Measurements from ENCODE around the gene UBE2E2. TPM values are rescaled to one million over a fixed set of nuclear protein-coding genes. Genes with fewer than 3 reads are reported as not detected.

Gene UBE2E2
- total RNA-seq, 2 experiments from 2014 or later = 14.1 to 20.2 TPM

DNA sequence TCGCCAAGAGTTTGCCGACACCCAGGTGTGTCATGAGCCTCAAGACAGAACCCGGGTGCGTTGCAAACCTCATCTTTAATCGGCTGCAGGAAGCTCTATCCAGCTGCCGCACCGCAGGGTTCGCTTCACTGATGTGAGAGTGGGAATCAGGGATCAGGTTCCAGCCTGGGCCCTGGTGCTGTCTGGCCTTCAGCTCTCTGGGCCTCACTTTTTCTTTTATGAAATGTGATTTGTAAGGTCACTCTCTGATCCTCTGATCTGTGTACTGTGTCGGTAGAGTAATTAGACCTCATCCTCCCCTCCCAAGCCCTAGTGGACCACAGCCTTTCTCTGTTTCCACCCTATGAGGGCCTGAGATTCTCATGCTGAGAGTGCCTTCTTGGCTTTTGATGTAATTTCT, 399.8 kb downstream of the UBE2E2 start:
- POLR2A ChIA-PET = no interaction called here
- Mint-ChIP-seq H3K27me3 (no peaks in the 10 kb centered on the region), H3K36me3 (ENCODE audit: low read depth) (no peaks in the 10 kb centered on the region), H3K4me1 (ENCODE audit: low read depth) (no peaks in the 10 kb centered on the region), H3K4me3 (no peak overlapping the region), H3K9me3 (no peaks in the 10 kb centered on the region), H3K27ac (no peak overlapping the region)
- no peaks in the 10 kb centered on the region for H3K36me3 ChIP-seq (ENCODE audit: insufficient read depth, low read length)
- no peak for ATAC-seq (ENCODE audit: poor library complexity)
- no peak for DNase-seq
- CTCF ChIA-PET = no interaction called here
- no peaks in the 10 kb centered on the region for H3K27me3 ChIP-seq (ENCODE audit: control insufficient read depth in 1 of 2, insufficient read depth in 2 of 2, low read length in 2 of 2)
- no peak for TF ChIP-seq CTCF (IDR thresholded peaks at IDR 0.05)
- no peak overlapping the region for H3K27ac ChIP-seq (ENCODE audit: low read depth in 1 of 2, low read length in 2 of 2)
- no peaks in the 10 kb centered on the region for H3K4me1 ChIP-seq (ENCODE audit: insufficient read depth, low read length)
- intact Hi-C loops (cut with DNase I, micrococcal nuclease) = no loop called here
- no peak overlapping the region for H3K4me3 ChIP-seq (ENCODE audit: low read length)
- no peaks in the 10 kb centered on the region for H3K9me3 ChIP-seq (ENCODE audit: control insufficient read depth in 1 of 2, insufficient read depth in 1 of 2, low read length in 2 of 2)

DNA sequence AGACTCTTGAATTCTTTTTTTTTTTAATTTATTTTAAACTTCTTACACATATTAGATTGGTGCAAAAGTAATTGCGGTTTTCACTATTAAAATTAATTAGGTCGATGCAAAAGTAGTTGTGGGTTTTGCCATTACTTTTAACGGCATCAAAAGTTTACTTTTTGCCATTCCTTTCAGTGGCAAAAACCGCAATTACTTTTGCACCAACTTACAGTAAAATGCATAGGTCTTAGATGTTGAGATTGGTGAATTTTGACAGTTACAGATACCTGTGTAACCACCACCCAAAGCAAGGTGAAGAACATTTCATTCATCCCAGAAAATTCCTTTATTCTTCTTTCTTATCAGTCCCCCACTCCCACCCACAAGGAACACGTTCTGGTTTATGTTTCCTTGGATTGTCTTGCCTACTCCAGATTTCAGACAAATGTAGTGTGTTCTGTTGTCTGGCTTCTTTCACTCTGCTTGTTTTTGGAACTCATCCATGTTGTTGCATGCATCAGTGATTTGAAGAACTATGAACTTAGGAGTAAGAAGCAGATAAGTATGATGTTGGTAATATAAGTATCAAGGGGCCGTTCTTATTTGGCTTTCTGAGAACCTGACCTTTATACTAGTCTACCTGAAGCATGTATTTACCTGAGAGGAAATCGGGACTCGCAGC, 404.2 kb downstream of the UBE2E2 start:
- Histone ChIP-seq H3K27me3 (ENCODE audit: control insufficient read depth in 1 of 2, insufficient read depth in 2 of 2, low read length in 2 of 2) (no peaks in the 10 kb centered on the region), H3K4me3 (ENCODE audit: low read length) (no peak overlapping the region), H3K27ac (ENCODE audit: low read depth in 1 of 2, low read length in 2 of 2) (no peak overlapping the region), H3K9me3 (ENCODE audit: control insufficient read depth in 1 of 2, insufficient read depth in 1 of 2, low read length in 2 of 2) (no peaks in the 10 kb centered on the region), H3K36me3 (ENCODE audit: insufficient read depth, low read length) (no peaks in the 10 kb centered on the region), H3K4me1 (ENCODE audit: insufficient read depth, low read length) (no peaks in the 10 kb centered on the region)
- no peak overlapping the region for H3K4me3 Mint-ChIP-seq
- H3K27me3 Mint-ChIP-seq = no peaks in the 10 kb centered on the region
- H3K4me1 Mint-ChIP-seq (ENCODE audit: low read depth) = peaks cover 5% of the 10 kb centered on the region
- intact Hi-C loops (cut with DNase I, micrococcal nuclease) = no loop called here
- no peaks in the 10 kb centered on the region for H3K9me3 Mint-ChIP-seq
- no peak for DNase-seq
- CTCF ChIA-PET = no interaction called here
- TF ChIP-seq CTCF (IDR thresholded peaks at IDR 0.05) = no peak
- no peak for ATAC-seq (ENCODE audit: poor library complexity)
- no peak overlapping the region for H3K27ac Mint-ChIP-seq
- POLR2A ChIA-PET = no interaction called here
- H3K36me3 Mint-ChIP-seq (ENCODE audit: low read depth) = no peaks in the 10 kb centered on the region

DNA sequence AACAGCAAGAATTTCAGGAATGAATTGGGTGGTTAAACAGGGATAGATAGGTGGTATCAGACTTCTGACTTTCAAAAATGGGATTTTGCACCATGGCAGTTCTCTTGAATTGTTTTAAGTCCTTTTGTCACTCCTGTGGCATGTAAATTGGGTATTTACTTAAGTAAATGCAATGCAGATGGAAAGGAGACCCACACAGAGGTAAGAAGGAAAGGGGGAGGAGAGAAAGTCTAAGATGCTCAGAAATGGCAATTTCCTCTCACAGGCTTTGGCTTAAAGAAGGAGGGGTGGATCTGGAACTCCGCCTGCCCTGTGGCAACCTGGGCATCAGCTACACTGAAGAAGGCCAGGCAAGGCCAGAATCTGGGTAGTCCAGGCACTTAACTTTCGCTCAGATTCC, 405.5 kb downstream of the UBE2E2 start:
- H3K4me1 Mint-ChIP-seq (ENCODE audit: low read depth) = peaks cover 5% of the 10 kb centered on the region
- no peak overlapping the region for H3K4me3 Mint-ChIP-seq
- no peak for TF ChIP-seq CTCF (IDR thresholded peaks at IDR 0.05)
- Histone ChIP-seq H3K27ac (ENCODE audit: low read depth in 1 of 2, low read length in 2 of 2) (no peak overlapping the region), H3K4me1 (ENCODE audit: insufficient read depth, low read length) (no peaks in the 10 kb centered on the region), H3K9me3 (ENCODE audit: control insufficient read depth in 1 of 2, insufficient read depth in 1 of 2, low read length in 2 of 2) (no peaks in the 10 kb centered on the region), H3K27me3 (ENCODE audit: control insufficient read depth in 1 of 2, insufficient read depth in 2 of 2, low read length in 2 of 2) (no peaks in the 10 kb centered on the region), H3K36me3 (ENCODE audit: insufficient read depth, low read length) (no peaks in the 10 kb centered on the region), H3K4me3 (ENCODE audit: low read length) (no peak overlapping the region)
- intact Hi-C loops (cut with DNase I, micrococcal nuclease) = no loop called here
- ATAC-seq (ENCODE audit: poor library complexity) (no peak), DNase-seq (no peak)
- CTCF ChIA-PET = no interaction called here
- POLR2A ChIA-PET = no interaction called here
- no peaks in the 10 kb centered on the region for H3K9me3 Mint-ChIP-seq
- H3K36me3 Mint-ChIP-seq (ENCODE audit: low read depth) = no peaks in the 10 kb centered on the region
- no peaks in the 10 kb centered on the region for H3K27me3 Mint-ChIP-seq
- no peak overlapping the region for H3K27ac Mint-ChIP-seq

All from CD4-positive, alpha-beta T cell (primary cell).